Measurements from ENCODE around the gene BEX4.

DNA sequence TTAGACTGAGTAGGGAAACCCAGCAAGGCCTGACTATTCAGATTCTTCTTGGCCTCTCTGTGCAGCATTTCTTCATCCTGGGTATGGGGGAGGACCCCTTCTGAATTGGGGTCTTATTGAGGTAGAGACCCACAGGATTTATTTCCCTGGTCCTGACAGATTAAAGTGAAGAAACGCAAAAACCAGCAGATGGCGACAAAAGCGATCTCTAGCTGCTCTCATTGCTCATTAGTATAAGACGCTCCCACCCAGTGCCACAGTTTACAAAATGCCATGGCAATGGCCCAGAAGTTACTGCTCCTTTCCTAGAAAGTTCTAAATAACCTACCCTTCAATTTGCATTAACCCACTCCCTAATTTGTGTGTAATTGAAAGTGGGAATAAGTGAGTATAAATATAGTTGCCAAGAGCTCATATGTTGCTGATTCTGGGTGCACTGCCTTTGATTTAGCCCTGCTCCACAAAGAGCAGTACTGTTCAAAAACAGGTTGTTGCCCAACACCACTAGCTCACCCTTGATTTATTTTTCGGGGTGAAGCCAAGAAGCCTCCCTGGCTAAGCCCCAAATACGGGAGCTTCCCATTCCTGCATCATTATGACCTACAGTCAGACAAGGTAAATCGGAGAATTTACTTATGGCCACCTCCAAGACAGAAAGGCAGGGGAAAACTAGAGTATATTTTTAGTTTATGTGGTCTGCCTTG lies 3.7 kb upstream of the BEX4 start:
- no peak for TF ChIP-seq EP300 (IDR thresholded peaks at IDR 0.05; ENCODE audit: low read length)
- TF ChIP-seq POLR2A (conservative IDR thresholded peaks at IDR 0.05): no peak
- TF ChIP-seq, protein P1, sequence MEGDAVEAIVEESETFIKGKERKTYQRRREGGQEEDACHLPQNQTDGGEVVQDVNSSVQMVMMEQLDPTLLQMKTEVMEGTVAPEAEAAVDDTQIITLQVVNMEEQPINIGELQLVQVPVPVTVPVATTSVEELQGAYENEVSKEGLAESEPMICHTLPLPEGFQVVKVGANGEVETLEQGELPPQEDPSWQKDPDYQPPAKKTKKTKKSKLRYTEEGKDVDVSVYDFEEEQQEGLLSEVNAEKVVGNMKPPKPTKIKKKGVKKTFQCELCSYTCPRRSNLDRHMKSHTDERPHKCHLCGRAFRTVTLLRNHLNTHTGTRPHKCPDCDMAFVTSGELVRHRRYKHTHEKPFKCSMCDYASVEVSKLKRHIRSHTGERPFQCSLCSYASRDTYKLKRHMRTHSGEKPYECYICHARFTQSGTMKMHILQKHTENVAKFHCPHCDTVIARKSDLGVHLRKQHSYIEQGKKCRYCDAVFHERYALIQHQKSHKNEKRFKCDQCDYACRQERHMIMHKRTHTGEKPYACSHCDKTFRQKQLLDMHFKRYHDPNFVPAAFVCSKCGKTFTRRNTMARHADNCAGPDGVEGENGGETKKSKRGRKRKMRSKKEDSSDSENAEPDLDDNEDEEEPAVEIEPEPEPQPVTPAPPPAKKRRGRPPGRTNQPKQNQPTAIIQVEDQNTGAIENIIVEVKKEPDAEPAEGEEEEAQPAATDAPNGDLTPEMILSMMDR (IDR thresholded peaks at IDR 0.05 in 2 of 3, conservative IDR thresholded peaks at IDR 0.05 in 1 of 3; ENCODE audit: insufficient read depth in 2 of 3, low read depth in 1 of 3, low read length in 3 of 3): peak; percentile 60 to 73 (median 69)
- TF ChIP-seq SRSF1 (IDR thresholded peaks at IDR 0.05; ENCODE audit: low read depth, low read length): no peak
- no peak for TF ChIP-seq YY1 (IDR thresholded peaks at IDR 0.05; ENCODE audit: borderline replicate concordance in 1 of 3, control insufficient read depth in 1 of 3, extremely low read depth in 1 of 3, insufficient read depth in 3 of 3, insufficient read length in 1 of 3, insufficient replicate concordance in 2 of 3, low read depth in 1 of 3, low read length in 2 of 3)
- no peak for TF ChIP-seq E2F4 (CRISPR knock-in tag; IDR thresholded peaks at IDR 0.05; ENCODE audit: low read depth)
- no peak for TF ChIP-seq TCF7 (IDR thresholded peaks at IDR 0.05; ENCODE audit: borderline replicate concordance)

Data from K562 (cell line).